NCI-H2196 treated with DMSO at 0.1 percent for 48 hours (cell line): ENCODE data around the gene CCDC107.
A peak's percentile ranks its signal among the peaks of the same experiment; 100 is the strongest.
"Not testable (repeated sequence)": the region's sequence is repeated elsewhere in the genome, so short reads cannot be mapped to it uniquely, and the experiment has no call there.

Experiments used
- DNase-seq: peaks from one replicate; lab custom pipeline; 2025; ENCODE audit not compliant: unreplicated experiment; lab: John Stamatoyannopoulos, UW

The CCDC107 gene, protein sequence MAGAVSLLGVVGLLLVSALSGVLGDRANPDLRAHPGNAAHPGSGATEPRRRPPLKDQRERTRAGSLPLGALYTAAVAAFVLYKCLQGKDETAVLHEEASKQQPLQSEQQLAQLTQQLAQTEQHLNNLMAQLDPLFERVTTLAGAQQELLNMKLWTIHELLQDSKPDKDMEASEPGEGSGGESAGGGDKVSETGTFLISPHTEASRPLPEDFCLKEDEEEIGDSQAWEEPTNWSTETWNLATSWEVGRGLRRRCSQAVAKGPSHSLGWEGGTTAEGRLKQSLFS

GRCh38 chr9:35658137-35658967, at the start of gene CCDC107:
Gene CCDC107 (plus strand): TSS chr9:35658292. CDS start chr9:35658380, 88 bp downstream.
- DNase-seq: peak; percentile 67

GRCh38 chr9:35609001-35609819, 48.9 kb upstream of the CCDC107 start:
- DNase-seq: no peak

GRCh38 chr9:35609820-35610163, 48.3 kb upstream of the CCDC107 start:
- DNase-seq: no peak

DNA sequence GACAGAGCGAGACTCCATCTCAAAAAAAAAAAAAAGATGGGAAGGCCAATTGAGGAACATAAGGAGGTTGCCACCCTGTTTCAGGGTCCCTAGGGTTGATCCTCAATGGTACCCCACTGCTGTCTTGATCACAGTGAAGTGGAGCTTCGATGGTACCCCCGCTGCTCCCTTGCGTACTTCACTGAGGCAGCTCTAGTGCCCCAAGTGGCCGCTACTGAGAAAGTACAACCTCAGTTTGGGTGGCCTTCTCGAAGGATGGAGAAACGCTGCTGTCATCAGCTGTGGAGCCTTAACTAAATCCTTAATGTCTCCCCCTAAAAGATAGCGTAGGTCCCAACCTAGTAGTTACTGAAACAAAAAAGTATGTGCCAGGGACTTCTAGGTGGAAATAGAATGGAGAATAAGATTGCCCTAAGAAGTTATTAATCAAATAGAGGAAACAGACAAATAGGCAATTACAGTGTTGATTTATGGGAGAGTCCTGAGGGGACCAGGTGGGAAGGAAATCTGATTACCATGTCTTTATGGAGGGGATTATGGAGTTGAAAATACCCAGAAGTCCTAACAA, 46.8 kb upstream of the CCDC107 start:
- DNase-seq: no peak

GRCh38 chr9:35612066-35612465, 46.0 kb upstream of the CCDC107 start:
- not testable (repeated sequence) for DNase-seq

- DNase-seq: no peak
Measured at GRCh38 chr9:35612843-35613242, 45.2 kb upstream of the CCDC107 start.

- DNase-seq: no peak
Measured at GRCh38 chr9:35615981-35616680, 42.0 kb upstream of the CCDC107 start.

GRCh38 chr9:35616681-35617459, 41.2 kb upstream of the CCDC107 start:
- no peak for DNase-seq

GRCh38 chr9:35617548-35617947, 40.5 kb upstream of the CCDC107 start:
- no peak for DNase-seq

GRCh38 chr9:35618325-35618727, 39.8 kb upstream of the CCDC107 start, which contains the start of gene CD72:
Gene CD72 (minus strand): TSS chr9:35618413. CDS start chr9:35618303, 110 bp downstream.
- no peak for DNase-seq

- DNase-seq: no peak
Measured at GRCh38 chr9:35618854-35619799, 39.0 kb upstream of the CCDC107 start.

DNA sequence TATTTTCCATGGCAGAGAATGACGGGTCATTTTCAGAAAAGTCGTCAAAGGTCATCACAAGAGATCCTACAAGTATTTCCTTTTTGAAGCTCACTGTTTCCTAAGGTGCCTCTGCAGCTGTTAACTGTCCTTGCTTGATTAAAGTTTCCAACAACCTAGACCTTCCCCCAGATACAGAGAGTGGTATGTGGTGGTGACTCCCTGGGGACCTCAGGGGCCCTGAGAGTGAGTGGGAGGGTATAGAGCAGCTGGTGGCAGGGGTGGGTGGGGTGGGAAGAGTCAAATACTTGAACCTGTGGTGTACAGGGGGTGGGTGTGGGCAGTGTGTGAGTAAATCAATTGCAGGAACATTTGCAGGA, 38.3 kb upstream of the CCDC107 start:
- DNase-seq: no peak

DNA sequence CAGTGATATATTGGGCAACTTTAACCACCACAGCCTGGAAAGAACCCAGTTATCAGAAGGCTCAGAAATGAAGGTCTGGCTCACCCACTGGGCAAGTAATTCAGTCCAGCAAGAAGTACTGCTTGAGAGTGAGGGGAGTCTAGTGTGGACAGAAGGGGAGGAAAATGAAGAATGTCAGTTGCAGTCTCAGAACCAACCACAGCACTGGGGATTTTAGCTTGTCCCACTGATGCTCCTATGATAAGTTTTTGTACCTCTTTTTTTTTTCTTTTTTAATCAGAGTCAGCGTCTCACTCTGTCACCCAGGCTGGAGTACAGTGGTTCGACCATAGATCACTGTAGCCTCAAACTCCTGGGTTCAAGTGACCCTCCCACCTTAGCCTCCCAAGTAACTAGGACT, 30.5 kb upstream of the CCDC107 start:
- DNase-seq: no peak

DNA sequence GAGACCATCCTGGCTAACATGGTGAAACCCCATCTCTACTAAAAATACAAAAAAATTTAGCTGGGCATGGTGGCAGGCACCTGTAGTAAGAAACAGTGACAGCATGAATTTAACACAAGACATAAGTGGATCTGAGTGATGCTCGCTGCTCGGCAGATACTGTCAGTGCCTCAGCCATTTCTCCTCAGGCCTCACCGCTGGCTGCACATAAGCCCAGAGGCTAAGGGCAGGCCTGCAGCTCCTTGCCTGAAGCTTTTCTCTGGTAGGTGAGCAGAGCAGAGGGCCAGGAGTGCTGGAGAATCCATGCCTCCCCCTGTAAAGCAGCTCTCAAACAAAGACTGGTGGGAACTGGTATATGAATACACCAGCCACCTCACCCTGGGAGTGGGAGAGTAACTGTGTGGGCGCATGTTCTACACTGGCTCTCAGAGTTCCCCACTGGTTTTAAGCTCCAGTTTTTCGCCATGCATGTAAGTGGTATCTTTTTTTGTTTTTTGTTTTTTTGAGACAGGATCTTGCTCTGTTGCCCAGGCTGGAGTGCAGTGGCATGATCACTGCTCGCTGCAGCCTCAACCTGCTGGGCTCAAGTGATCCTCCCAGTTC, 29.6 kb upstream of the CCDC107 start:
- no peak for DNase-seq

GRCh38 chr9:35629597-35629996, 28.5 kb upstream of the CCDC107 start:
- no peak for DNase-seq

DNA sequence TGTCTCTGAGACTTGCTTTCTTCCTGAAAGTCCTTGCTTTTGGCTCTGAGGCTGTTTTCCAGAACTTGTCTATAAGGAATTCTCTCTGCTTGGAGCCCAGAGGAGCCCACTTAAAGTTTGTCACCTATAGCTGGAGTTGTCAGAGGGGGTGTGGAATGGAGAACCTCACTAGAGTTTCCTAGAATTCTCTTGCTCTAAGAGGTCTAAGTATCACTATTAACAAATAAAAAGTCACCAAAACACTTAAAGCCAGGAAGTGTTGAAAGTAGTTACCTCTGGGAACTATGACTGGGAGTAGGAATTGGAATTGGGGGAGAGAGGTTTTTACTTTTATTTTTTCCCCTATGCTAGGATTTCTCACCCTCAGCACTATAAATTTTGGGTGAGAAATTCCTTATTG, 22.4 kb upstream of the CCDC107 start:
- DNase-seq: no peak

DNA sequence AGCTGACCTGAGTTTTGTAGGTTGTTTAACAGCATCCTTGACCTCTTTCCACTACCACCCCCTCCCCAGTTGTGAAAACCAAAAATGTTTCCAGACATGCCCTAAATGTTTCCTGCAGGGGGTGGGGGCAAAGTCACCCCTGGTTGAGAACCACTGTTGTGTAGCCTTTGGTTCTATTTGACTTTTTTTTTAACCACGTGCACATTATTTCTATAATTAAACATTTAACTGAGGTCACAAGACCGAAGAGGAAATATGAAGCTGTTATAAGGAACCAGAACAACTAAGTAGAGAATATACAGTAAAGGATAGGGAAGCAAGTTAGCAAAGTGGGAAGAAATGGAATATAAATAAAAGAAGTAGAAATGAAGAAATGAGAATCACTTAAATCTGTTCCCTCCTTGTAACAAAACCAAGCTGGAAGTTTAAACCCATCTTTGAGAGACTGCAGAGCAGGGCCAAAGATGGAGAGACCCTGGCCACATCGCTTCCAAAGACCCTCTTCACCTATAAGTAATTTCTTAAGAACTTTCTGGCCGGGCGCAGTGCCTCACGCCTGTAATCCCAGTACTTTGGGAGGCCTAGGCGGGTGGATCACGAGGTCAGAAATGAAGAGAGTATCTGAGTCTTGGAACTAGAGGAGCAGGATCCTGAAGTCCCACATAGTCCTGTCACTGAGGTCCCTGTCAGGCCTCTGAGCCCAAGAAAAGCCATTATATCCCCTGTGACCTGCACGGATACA, 21.8 kb upstream of the CCDC107 start:
- no peak for DNase-seq

DNA sequence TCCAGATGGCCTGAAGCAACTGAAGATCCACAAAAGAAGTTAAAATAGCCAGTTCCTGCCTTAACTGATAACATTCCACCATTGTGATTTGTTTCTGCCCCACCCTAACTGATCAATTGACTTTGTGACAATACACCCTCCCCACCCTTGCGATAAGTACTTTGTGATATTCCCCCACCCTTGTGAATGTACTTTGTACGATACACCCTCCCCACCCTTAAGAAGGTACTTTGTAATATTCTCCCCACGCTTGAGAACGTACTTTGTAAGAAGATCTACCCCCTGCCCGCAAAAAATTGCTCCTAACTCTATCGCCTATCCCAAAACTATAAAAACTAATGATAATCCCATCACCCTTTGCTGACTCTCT, 21.2 kb upstream of the CCDC107 start:
- not testable (repeated sequence) for DNase-seq
